Lower lobe of right lung (tissue), 2 donors: Measurements from ENCODE around the gene PCBP3. TPM values are rescaled to one million over a fixed set of nuclear protein-coding genes. Genes with fewer than 3 reads are reported as not detected.
"Not testable (repeated sequence)": the region's sequence is repeated elsewhere in the genome, so short reads cannot be mapped to it uniquely, and the experiment has no call there.

Experiments used
- ATAC-seq, 2 donors: fragments of 200-7000 bp; cut with Tn5 transposase; one replicate each; pipeline ENCODE4 v1.9.1; 2020 to 2022; ENCODE audit warnings: mild to moderate bottlenecking in 2 of 2, moderate library complexity in 2 of 2
- DNase-seq: peaks from one replicate; pipeline ENCODE4 v3.0.0-alpha.2; 2020
- H3K27ac ChIP-seq: fragments of 200-600 bp; one replicate; pipeline ENCODE4 v1.8.0; 2022
- H3K27me3 ChIP-seq: fragments of 200-600 bp; one replicate; pipeline ENCODE4 v1.8.0; 2022; ENCODE audit warnings: low read depth
- H3K36me3 ChIP-seq: fragments of 200-600 bp; one replicate; pipeline ENCODE4 v1.8.0; 2022; ENCODE audit warnings: mild to moderate bottlenecking
- H3K4me1 ChIP-seq: fragments of 200-600 bp; one replicate; pipeline ENCODE4 v1.8.0; 2022
- H3K4me3 ChIP-seq: fragments of 200-600 bp; one replicate; pipeline ENCODE4 v1.8.0; 2022; ENCODE audit warnings: mild to moderate bottlenecking
- H3K9me3 ChIP-seq: fragments of 200-600 bp; one replicate; pipeline ENCODE4 v1.8.0; 2022
- intact Hi-C: fragments of 100-400 bp; cut with DNase I; formaldehyde crosslinking; loops from one replicate; pipeline ENCODE4 v1.11.0; 2022
- total RNA-seq: library from RNA; stranded (reverse); fragmentation: NEBNext Ultra II Directional; extraction: Animal tissue kit (Norgen Biotek cat#: 25700); gene quantifications from one replicate; pipeline ENCODE4 v1.2.1, GENCODE V29; 2021
- TF ChIP-seq, protein P1 (sequence below): fragments of 200-600 bp; IDR thresholded peaks from one replicate; pipeline ENCODE4 v1.8.0; 2022; ENCODE audit warnings: antibody characterized with exemption, mild to moderate bottlenecking
- donor health status: DM: no; HTN: yes; CAD: no; lungs with severe emphysema.

PCBP3 gene
- total RNA-seq, 1 donor from 2014 or later = 4.5 TPM

DNA sequence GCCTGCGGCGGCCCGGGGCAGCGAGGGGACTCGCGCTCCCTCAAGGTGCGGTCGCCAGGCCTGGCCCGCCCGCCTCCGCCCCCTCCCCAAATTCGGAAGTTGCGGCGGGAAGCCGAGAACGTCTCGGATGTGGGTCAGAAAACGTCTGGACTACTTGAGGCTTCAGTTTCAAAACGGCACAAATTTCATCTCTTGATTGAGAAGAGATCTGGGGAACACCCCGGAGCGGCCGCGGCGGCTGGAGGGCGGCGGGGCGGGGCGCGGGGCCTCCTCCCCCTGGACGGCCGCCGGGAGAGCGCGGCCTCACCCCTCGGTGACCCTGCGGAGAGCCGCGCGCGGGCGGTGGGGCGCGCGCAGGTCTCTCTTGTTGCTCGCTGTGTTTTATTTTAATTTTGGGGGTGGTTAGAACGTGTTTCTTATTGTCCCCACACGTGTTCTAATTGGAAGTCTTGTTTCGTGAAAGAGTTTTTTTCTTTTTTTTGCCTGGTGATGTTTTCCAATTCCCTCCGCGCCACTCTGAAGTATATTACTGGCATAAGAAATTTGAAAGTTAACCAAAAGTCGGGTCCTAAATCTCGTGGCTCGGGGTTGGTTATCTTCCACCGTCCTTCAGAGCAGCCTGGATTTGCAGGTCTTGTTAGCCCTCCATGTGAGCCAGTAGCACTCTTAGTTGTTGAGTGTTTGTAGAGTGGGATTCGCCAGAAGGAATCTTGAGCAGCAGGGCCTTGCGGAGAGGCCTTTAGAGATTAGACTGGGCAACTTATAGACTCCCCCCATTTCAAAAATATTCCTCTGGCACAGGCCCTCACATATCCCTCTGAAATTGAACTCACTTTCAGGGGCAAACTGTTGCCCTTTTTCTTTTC, 749 bp downstream of the PCBP3 start:
- Histone ChIP-seq H3K36me3 (no peaks in the 10 kb centered on the region), H3K9me3 (no peaks in the 10 kb centered on the region), H3K4me3 (peak overlapping the region; percentile 48), H3K27ac (no peak overlapping the region), H3K4me1 (peaks cover 7% of the 10 kb centered on the region), H3K27me3 (peaks cover 14% of the 10 kb centered on the region)
- intact Hi-C loops = no loop called here
- no peak for DNase-seq
- no peak for ATAC-seq
- TF ChIP-seq, protein P1, sequence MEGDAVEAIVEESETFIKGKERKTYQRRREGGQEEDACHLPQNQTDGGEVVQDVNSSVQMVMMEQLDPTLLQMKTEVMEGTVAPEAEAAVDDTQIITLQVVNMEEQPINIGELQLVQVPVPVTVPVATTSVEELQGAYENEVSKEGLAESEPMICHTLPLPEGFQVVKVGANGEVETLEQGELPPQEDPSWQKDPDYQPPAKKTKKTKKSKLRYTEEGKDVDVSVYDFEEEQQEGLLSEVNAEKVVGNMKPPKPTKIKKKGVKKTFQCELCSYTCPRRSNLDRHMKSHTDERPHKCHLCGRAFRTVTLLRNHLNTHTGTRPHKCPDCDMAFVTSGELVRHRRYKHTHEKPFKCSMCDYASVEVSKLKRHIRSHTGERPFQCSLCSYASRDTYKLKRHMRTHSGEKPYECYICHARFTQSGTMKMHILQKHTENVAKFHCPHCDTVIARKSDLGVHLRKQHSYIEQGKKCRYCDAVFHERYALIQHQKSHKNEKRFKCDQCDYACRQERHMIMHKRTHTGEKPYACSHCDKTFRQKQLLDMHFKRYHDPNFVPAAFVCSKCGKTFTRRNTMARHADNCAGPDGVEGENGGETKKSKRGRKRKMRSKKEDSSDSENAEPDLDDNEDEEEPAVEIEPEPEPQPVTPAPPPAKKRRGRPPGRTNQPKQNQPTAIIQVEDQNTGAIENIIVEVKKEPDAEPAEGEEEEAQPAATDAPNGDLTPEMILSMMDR = no peak

DNA sequence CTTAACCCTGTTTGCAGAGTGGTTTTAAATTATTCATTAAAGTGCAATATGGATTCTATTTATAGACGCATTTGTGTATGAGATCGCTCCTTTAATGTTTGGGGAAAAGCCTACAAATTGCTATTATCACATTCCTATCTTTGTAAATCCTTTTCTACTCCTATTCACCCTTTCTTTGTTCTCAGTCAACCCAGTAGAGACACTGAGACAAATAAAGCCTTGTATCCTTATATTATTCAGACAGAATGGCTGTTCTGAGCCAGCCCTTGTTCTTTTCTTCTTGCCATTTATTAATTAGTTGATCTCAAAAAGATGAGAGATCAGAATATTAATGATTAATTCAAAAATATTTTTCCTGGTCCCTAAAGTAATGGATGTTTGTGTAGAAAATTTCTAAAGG, 8.4 kb downstream of the PCBP3 start:
- intact Hi-C loops = no loop called here

DNA sequence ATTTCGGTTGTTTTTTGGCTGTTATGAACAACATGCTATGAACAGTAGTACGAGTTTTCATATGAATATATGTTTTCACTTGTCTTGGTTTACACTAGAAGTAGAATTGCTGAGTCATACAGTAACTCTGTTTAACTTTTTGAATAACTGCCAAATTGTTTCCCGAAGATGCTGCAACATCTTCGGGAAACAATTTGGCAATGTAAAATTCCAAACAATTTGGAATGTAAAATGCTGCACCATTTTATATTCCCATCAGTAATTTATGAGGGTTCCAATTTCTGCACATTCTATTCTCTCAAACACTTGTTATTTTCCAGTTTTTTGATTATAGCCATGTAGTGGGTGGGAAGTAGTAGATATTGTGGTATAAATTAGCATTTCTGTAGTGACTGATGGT, 11.6 kb downstream of the PCBP3 start:
- H3K4me3 ChIP-seq = no peak overlapping the region
- TF ChIP-seq, protein P1 = no peak
- no peaks in the 10 kb centered on the region for H3K36me3 ChIP-seq
- H3K27ac ChIP-seq = no peak overlapping the region
- intact Hi-C loops = no loop called here
- H3K9me3 ChIP-seq = no peaks in the 10 kb centered on the region
- no peaks in the 10 kb centered on the region for H3K4me1 ChIP-seq
- no peak for ATAC-seq
- no peaks in the 10 kb centered on the region for H3K27me3 ChIP-seq
- no peak for DNase-seq

More for the DNA sequence above, 8.4 kb downstream of the PCBP3 start:
- no peaks in the 10 kb centered on the region for H3K36me3 ChIP-seq
- TF ChIP-seq, protein P1 = no peak
- no peaks in the 10 kb centered on the region for H3K4me1 ChIP-seq
- no peak overlapping the region for H3K27ac ChIP-seq
- no peak overlapping the region for H3K4me3 ChIP-seq
- H3K9me3 ChIP-seq = no peaks in the 10 kb centered on the region
- no peak for ATAC-seq
- no peaks in the 10 kb centered on the region for H3K27me3 ChIP-seq
- DNase-seq = no peak

DNA sequence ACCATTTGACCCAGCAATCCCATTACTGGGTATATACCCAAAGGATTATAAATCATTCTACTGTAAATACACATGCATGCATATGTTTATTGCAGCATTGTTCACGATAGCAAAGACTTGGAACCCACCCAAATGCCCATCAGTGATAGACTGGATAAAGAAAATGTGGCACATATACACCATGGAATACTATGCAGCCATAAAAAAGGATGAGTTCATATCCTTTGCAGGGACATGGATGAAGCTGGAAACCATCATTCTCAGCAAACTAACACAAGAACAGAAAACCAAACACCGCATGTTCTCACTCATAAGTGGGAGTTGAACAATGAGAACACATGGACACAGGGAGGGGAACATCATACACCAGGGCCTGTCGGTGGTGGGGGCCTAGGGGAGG, 12.6 kb downstream of the PCBP3 start:
- H3K36me3 ChIP-seq, DNase-seq, H3K4me1 ChIP-seq, H3K9me3 ChIP-seq, intact Hi-C loops, ATAC-seq, H3K27me3 ChIP-seq, H3K4me3 ChIP-seq, H3K27ac ChIP-seq: not testable (repeated sequence)

DNA sequence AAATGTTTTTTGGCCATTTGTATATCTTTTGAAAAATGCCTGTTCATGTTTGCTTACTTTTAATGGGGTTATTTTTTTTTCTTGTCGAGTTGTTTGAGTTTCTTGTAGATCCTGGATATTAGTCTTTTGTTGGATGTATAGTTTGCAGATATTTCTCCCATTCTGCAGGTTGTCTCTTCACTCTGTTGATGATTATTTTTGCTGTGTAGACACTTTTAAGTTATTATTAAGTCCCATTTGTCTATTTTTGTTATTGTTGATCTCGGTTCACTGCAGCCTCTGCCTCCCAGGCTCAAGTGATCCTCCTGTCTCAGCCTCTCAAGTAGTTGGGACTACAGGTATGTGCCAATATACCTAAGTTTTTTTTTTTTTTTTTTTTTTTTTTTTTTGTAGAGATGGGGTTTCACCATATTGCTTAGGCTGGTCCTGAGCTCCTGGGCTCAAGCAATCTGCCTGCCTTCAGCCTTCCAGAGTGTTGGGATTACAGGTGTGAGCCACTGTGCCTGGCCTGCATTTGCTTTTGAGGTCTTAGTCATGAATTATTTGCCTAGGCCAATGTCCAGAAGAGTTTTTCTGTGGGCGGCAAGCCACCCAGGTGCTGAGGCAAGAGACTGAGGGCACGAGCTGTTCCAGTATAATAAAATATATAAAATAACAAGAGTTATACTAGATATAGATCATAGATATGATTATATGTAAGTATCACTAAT, 18.5 kb downstream of the PCBP3 start:
- H3K27ac ChIP-seq, DNase-seq, H3K36me3 ChIP-seq, ATAC-seq, H3K4me3 ChIP-seq, intact Hi-C loops, H3K4me1 ChIP-seq, H3K27me3 ChIP-seq: not testable (repeated sequence)
- peaks cover 14% of the 10 kb centered on the region for H3K9me3 ChIP-seq

DNA sequence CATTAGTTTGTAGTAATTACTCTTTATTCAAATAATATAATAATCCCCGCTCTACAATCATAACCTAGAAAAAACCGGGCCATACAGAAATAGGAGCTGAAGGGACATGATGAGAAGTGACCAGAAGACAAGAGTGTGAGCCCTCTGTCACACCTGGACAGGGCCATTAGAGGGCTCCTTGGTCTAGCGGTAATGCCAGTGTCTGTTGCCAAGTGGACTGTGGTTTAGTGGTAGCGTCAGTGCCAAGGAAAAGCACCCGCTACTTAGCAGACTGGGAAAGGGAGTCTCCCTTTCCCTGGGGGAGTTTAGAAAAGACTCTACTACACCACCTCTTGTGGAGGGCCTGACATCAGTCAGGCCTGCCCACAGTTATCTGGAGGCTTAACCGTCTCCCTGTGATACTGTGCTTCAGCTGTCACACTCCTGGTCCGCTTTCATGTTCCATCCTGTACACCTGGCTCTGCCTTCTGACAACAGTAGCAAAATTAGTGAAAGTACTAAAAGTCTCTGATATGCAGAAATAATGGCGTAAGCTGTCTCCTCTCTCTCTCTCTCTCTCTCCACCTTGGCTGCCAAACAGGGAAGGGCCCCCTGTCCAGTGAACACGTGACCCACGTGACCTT, 19.2 kb downstream of the PCBP3 start:
- H3K9me3 ChIP-seq = peaks cover 17% of the 10 kb centered on the region
- DNase-seq, H3K27me3 ChIP-seq, intact Hi-C loops, H3K4me3 ChIP-seq, H3K27ac ChIP-seq, H3K36me3 ChIP-seq, H3K4me1 ChIP-seq, ATAC-seq: not testable (repeated sequence)

DNA sequence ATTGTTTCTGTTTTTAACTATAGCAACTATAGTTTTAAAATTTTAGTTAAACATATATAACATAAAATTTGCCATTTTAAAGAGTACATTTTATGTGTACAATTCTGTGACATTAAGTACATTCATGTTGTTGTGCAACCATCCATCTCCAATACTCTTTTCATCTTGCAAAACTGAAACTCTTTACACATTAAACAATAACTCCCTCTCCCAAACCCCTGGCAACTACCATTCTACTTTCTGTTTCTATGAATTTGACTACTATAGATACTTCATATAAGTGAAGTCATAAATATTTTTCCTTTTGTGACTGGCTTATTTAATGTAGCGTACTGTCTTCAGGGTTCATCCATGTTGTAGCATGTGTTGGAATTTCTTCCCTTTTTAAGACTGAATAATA, 25.9 kb downstream of the PCBP3 start:
- H3K27ac ChIP-seq = no peak overlapping the region
- intact Hi-C loops = no loop called here

More for the DNA sequence above, 25.9 kb downstream of the PCBP3 start:
- H3K4me1 ChIP-seq = no peaks in the 10 kb centered on the region
- TF ChIP-seq, protein P1 = no peak
- DNase-seq (no peak), ATAC-seq (no peak)
- H3K4me3 ChIP-seq = no peak overlapping the region
- no peaks in the 10 kb centered on the region for H3K36me3 ChIP-seq
- peaks cover 17% of the 10 kb centered on the region for H3K9me3 ChIP-seq
- no peaks in the 10 kb centered on the region for H3K27me3 ChIP-seq
